GM13977 (cell line): ENCODE results near the gene PODNL1.

Experiments
- DNase-seq: peaks from one replicate; pipeline ENCODE4 v3.0.0; 2012; ENCODE audit warnings: low spot score
- CTCF ChIP-seq: IDR thresholded peaks from 2 replicates; pipeline ENCODE4 v1.5.1; 2012; ENCODE audit warnings: mild to moderate bottlenecking, control low read depth; ENCODE audit not compliant: insufficient read depth; ENCODE audit errors: extremely low read depth, missing control alignments
- in situ Hi-C: fragments of 300-500 bp; cut with MboI; formaldehyde crosslinking; loops from one replicate; pipeline ENCODE4 v1.12.0; 2022; ENCODE audit warnings: low sequenced_read_pairs, low pct_unique_long_range_greater_than_20kb, mixed read lengths, inconsistent platforms; ENCODE audit not compliant: unreplicated experiment

The PODNL1 gene

DNA sequence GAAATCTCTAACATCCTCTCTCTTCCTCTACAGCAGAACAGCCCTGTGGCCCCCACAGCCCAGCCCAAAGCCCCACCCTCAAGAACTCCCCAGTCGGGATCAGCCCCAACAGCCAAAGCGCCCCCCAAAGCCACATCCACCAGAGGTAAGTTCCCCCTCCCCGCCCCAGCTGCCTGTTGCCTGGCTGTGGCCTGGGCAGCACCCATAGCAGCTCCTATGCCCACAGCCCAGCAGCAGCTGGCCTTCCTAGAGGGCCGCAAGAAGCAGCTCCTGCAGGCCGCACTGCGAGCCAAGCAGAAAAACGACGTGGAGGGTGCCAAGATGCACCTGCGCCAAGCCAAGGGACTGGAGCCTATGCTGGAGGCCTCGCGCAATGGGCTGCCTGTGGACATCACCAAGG is 17.7 kb downstream of the PODNL1 start:
- no peak for DNase-seq
- in situ Hi-C loops, result no loop called here
- TF ChIP-seq CTCF, result no peak

- no peak for TF ChIP-seq CTCF
- in situ Hi-C loops, result no loop called here
- no peak for DNase-seq
Observed at GRCh38 chr19:13918726-13919411, 19.3 kb downstream of the PODNL1 start.

DNA sequence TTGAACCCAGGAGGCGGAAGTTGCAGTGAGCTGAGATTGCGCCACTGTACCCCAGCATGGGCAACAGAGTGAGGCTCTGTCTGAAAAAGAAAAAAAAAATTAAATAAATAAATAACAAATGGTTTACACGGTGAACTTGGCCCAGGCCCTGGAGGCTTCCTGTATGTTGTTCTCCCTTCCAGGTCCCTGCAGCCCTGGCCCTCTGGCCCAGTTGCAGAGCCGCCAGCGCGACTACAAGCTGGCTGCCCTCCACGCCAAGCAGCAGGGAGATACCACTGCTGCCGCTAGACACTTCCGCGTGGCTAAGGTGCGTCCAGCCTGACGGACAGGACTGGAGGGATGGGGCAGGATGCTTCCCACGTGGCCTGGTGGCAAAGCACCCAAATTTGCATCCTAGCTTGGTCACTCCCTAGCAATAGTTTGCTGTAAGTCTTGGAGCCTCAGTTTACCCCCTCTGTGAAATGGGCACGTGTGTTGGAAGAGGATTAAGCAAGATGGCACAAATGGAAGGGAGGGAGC is 20.3 kb downstream of the PODNL1 start:
- DNase-seq, result no peak
- in situ Hi-C loops, result no loop called here
- TF ChIP-seq CTCF, result no peak

DNA sequence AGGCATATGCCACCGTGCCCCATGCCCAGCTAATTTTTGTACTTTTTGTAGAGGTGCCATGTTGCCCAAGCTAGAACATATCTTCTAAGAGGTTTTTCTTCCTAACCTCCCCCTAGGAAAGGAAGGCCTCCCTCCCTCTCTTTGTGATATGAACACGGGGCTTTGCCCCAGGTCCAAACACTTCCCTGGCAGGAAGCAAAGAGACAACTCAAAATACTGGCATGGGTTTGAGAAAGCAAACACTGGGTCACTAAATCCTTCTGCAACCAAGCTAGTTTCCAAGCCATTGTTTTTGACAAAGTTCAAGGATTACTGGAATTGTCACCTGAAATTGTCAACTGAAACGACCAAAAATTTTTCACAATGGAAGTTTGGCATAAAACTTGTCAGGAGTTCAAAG is 23.4 kb downstream of the PODNL1 start:
- in situ Hi-C loops, result no loop called here
- no peak for DNase-seq
- TF ChIP-seq CTCF, result no peak

GRCh38 chr19:13913352-13913751 is 24.9 kb downstream of the PODNL1 start:
- no peak for TF ChIP-seq CTCF
- DNase-seq, result no peak
- in situ Hi-C loops, result no loop called here

DNA sequence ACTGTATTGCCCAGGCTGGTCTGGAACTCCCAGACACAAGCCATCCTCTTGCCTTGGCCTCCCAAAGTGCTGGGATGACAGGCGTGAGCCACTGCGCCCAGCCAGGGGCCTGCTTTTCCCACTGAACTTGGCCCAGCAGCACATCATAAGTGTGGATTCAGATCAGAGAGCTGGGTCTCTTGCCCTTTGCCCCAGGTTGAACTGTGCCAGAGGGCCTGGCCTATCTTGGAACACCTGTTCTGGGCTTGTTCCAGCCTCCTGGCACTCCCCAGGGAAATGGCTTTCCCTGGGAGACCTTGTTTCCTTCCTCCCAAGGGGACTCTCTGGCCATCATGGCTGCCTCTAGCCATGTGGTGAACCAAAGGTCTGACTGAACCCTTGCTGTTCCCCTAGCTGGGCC is 28.8 kb downstream of the PODNL1 start:
- in situ Hi-C loops, result no loop called here
- DNase-seq, result no peak

More for the DNA sequence above, 28.8 kb downstream of the PODNL1 start:
- no peak for TF ChIP-seq CTCF
